GM12878 (cell line): ENCODE results near the gene DDX51. TPM values are rescaled to one million over a fixed set of nuclear protein-coding genes. Genes with fewer than 3 reads are reported as not detected.

Experiments used
- ATAC-seq: fragments of 200-7000 bp; cut with Tn5 transposase; 3 replicates; pipeline ENCODE4 v1.9.1; 2020; ENCODE audit warnings: mild to moderate bottlenecking, moderate library complexity
- BruUV-seq: library from RNA; stranded (reverse); fragments of 400-500 nt; replicated peaks from 2 replicates; lab custom pipeline; 2021; lab: Mats Ljungman, UMichigan
- CTCF ChIA-PET: fragments of 300-600 bp; sonication (Branson Sonifier 250); formaldehyde crosslinking; extraction: SDS; loops from one replicate; lab custom pipeline; 2021; ENCODE audit warnings: inconsistent platforms; lab: Yijun Ruan, JAX
- POLR2A ChIA-PET: fragments of 350-600 bp; formaldehyde crosslinking; extraction: SDS; loops from one replicate; lab custom pipeline; 2021; ENCODE audit warnings: inconsistent platforms; lab: Charles Lee
- RAD21 ChIA-PET: fragments of 300-600 bp; sonication (Branson Sonifier 250); formaldehyde crosslinking; loops from one replicate; lab custom pipeline; 2023; ENCODE audit warnings: antibody characterized with exemption; ENCODE audit not compliant: unreplicated experiment; lab: Charles Lee
- SMC1A ChIA-PET: fragments of 300-600 bp; sonication (Branson Sonifier 250); formaldehyde crosslinking; loops from one replicate; lab custom pipeline; 2023; ENCODE audit not compliant: unreplicated experiment, uncharacterized antibody; lab: Charles Lee
- DNase-seq: peaks from one replicate; pipeline ENCODE4 v3.0.0-alpha.2; 2011; ENCODE audit warnings: low read depth, low spot score
- FAIRE-seq: peaks from 3 replicates; lab custom pipeline; 2011; peaks lifted over from hg19 to GRCh38; lab: Jason Lieb, UNC
- H2AFZ ChIP-seq: 2 replicates; pipeline ENCODE4 v1.6.0; 2011; ENCODE audit warnings: low read depth, low read length, control low read depth; ENCODE audit not compliant: control insufficient read depth
- H3K27ac ChIP-seq: 2 replicates; pipeline ENCODE4 v1.5.1; 2011; ENCODE audit warnings: control low read depth; ENCODE audit not compliant: control insufficient read depth, insufficient read depth
- H3K27me3 ChIP-seq, 2 experiments: replicated peaks in 1 of 2; 2 replicates each; pipeline versions ENCODE4 v1.6.0 to v1.6.1; 2011; ENCODE audit warnings: low read length in 1 of 2; ENCODE audit not compliant: control insufficient read depth in 2 of 2, insufficient read depth in 2 of 2
- H3K36me3 ChIP-seq, 2 experiments: 2 replicates each; pipeline ENCODE4 v1.5.1; 2011; ENCODE audit warnings: low read length in 1 of 2; ENCODE audit not compliant: control insufficient read depth in 2 of 2, insufficient read depth in 2 of 2
- H3K4me1 ChIP-seq: 2 replicates; pipeline ENCODE4 v1.6.1; 2011; ENCODE audit warnings: mild to moderate bottlenecking, low read length, moderate library complexity, mixed read lengths; ENCODE audit not compliant: control insufficient read depth, insufficient read depth
- H3K4me2 ChIP-seq: 2 replicates; pipeline ENCODE4 v1.6.0; 2011; ENCODE audit warnings: control low read depth; ENCODE audit not compliant: control insufficient read depth, insufficient read depth
- H3K4me3 ChIP-seq: fragments of 200-600 bp; sonication (generic); 2 replicates; pipeline ENCODE4 v1.5.1; 2016
- H3K79me2 ChIP-seq: 2 replicates; pipeline ENCODE4 v1.6.0; 2011; ENCODE audit warnings: low read length; ENCODE audit not compliant: control insufficient read depth, insufficient read depth
- H3K9ac ChIP-seq: 2 replicates; pipeline ENCODE4 v1.8.0; 2011; ENCODE audit warnings: low read length, control low read depth, mixed read lengths; ENCODE audit not compliant: control insufficient read depth, insufficient read depth
- H3K9me3 ChIP-seq: replicated peaks from 3 replicates; pipeline ENCODE4 v1.5.1; 2011; ENCODE audit warnings: mild to moderate bottlenecking, low read length; ENCODE audit not compliant: control insufficient read depth, insufficient read depth
- H4K20me1 ChIP-seq: 2 replicates; pipeline ENCODE4 v1.6.0; 2011; ENCODE audit not compliant: control insufficient read depth, insufficient read depth
- ATF7 ChIP-seq: fragments of 450-650 bp; IDR thresholded peaks from 2 replicates; pipeline ENCODE4 v1.6.1; 2016; ENCODE audit warnings: low read depth, mild to moderate bottlenecking
- CREB1 ChIP-seq: IDR thresholded peaks from 2 replicates; pipeline ENCODE4 v1.6.1; 2012; ENCODE audit warnings: low read depth, mild to moderate bottlenecking, inconsistent platforms
- FOXK2 ChIP-seq: fragments of 450-650 bp; IDR thresholded peaks from 2 replicates; pipeline ENCODE4 v1.6.1; 2017; ENCODE audit warnings: mild to moderate bottlenecking, moderate library complexity
- HDAC2 ChIP-seq: fragments of 200-600 bp; sonication (generic); IDR thresholded peaks from 2 replicates; pipeline ENCODE4 v1.6.1; 2017
- SMAD5 ChIP-seq: IDR thresholded peaks from 2 replicates; pipeline ENCODE4 v1.6.1; 2016; ENCODE audit warnings: antibody characterized with exemption, low read depth
- SPI1 ChIP-seq: IDR thresholded peaks from 2 replicates; pipeline ENCODE4 v1.6.1; 2011; ENCODE audit warnings: low read depth, mild to moderate bottlenecking, low read length, moderate library complexity, borderline replicate concordance; ENCODE audit not compliant: insufficient read depth
- SUPT20H ChIP-seq: IDR thresholded peaks from 2 replicates; pipeline ENCODE4 v1.6.1; 2011; ENCODE audit warnings: low read depth, mild to moderate bottlenecking, low read length, moderate library complexity, borderline replicate concordance; ENCODE audit not compliant: control insufficient read depth
- YBX1 ChIP-seq: fragments of 450-650 bp; IDR thresholded peaks from 2 replicates; pipeline ENCODE4 v1.6.1; 2016; ENCODE audit warnings: antibody characterized with exemption
- YY1 ChIP-seq: IDR thresholded peaks from 2 replicates; pipeline ENCODE4 v1.6.1; 2011; ENCODE audit warnings: low read depth, mild to moderate bottlenecking, low read length
- WGBS: methylation state at CpG from one replicate; pipeline ENCODE4 v1.1.6; 2016; ENCODE audit warnings: low lambda C conversion rate; ENCODE audit not compliant: insufficient replicate concordance, insufficient coverage; ENCODE audit errors: missing lambda C conversion rate; 5-methylcytosine and 5-hydroxymethylcytosine counted together
- in situ Hi-C: fragments of 300-500 bp; cut with MboI; formaldehyde crosslinking; loops from 9 replicates; pipeline ENCODE4 v1.14.3; 2018; ENCODE audit warnings: mixed read lengths
- intact Hi-C: fragments of 100-400 bp; cut with micrococcal nuclease; formaldehyde crosslinking; loops from one replicate; pipeline ENCODE4 v1.14.2; 2022; ENCODE audit not compliant: unreplicated experiment
- polyA plus RNA-seq, 11 experiments: library from polyadenylated mRNA; depleted of rRNA in 4 of 11; unstranded in 6 of 11; stranded (reverse) in 5 of 11; fragments of >200 nt; fragmentation: Nextera tagmentation in 4 of 11; fragmentation: Illumina TruSeq in 1 of 11; extraction: Ambion mirVana in 4 of 11; extraction: Trizol in 1 of 11; gene quantifications; 1 replicate in 1 of 11; 2 replicates in 10 of 11; pipeline versions ENCODE4 v1.2.1 to v1.2.3, GENCODE V29; 2011 to 2016; ENCODE audit warnings: inconsistent platforms in 2 of 11, missing spikeins in 2 of 11, low read depth in 1 of 11
- total RNA-seq, 4 experiments: library from RNA; depleted of rRNA in 3 of 4; stranded (reverse); fragments of >200 nt in 3 of 4; fragmentation: Illumina TruSeq in 1 of 4; extraction: Trizol in 1 of 4; gene quantifications; 2 replicates each; pipeline versions ENCODE4 v1.2.1 to v1.2.3, GENCODE V29; 2013 to 2021
- TF ChIP-seq, protein P1 (sequence below): fragments of 450-650 bp; IDR thresholded peaks from 2 replicates; pipeline ENCODE4 v1.6.1; 2017; ENCODE audit warnings: mild to moderate bottlenecking, moderate library complexity
- TF ChIP-seq, protein P2 (sequence below): fragments of 450-650 bp; IDR thresholded peaks from 2 replicates; pipeline ENCODE4 v1.6.1; 2017; ENCODE audit warnings: low read depth, mild to moderate bottlenecking, moderate library complexity

DDX51 gene
- total and polyA plus RNA-seq, 10 of the 15 experiments (the other 5 are each of a cell fraction or from before 2014, with no cell fraction given): 0.97 to 29.1 (median 9.8) TPM

DNA sequence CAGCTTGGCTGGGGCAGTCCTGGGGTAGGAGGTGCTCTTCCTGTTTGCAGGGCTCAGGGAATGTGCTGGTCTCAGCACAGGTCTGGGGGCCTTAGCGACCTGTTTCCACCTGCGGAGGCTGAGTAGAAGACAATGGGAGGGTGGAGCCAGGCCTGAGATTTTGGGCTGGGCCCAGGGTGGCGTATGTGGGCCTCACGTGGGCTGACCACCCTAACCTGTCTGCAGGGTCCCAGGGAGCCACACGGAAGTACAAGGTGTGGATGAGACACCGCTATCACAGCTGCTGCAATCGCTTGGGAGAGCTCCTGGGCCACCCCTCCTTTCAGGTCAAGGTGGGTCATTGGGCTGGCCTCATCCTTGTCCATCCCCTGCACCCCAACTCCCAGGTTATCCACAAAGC, 1.2 kb upstream of the DDX51 start:
- BruUV-seq: no TSS peak
- CTCF ChIA-PET: interaction anchor here (0.7 kb wide), 1 partner anchor 8 kb away, joined by 4 read pairs; no protein-coding TSS in a partner anchor
- H3K36me3 ChIP-seq: peaks cover 3 to 14% of the 10 kb centered on the region in 2 experiments; a peak in 3 of 4 replicates
- H3K79me2 ChIP-seq: peaks cover 38% of the 10 kb centered on the region
- no peak overlapping the region for H2AFZ ChIP-seq
- H3K4me2 ChIP-seq: peak overlapping the region; percentile 89
- no peak overlapping the region for H3K27ac ChIP-seq
- H3K4me1 ChIP-seq: peaks cover 11% of the 10 kb centered on the region
- no peaks in the 10 kb centered on the region for H3K27me3 ChIP-seq
- no peak for ATAC-seq
- SMC1A ChIA-PET: no interaction called here
- no peaks in the 10 kb centered on the region for H3K9me3 ChIP-seq
- H3K4me3 ChIP-seq: peak overlapping the region; percentile 88
- TF ChIP-seq CREB1 (no peak), FOXK2 (no peak), YY1 (no peak), SUPT20H (no peak), ATF7 (no peak), SPI1 (no peak), SMAD5 (no peak)
- intact Hi-C loops (no loop called here), in situ Hi-C loops (no loop called here)
- H3K9ac ChIP-seq: peak overlapping the region; percentile 78; the same call in 1 of the 2 replicates
- no peak for FAIRE-seq
- H4K20me1 ChIP-seq: no peaks in the 10 kb centered on the region
- POLR2A ChIA-PET: interaction anchor here (1.0 kb wide), 1 partner anchor 12 kb away, joined by 3 read pairs; no protein-coding TSS in a partner anchor
- no peak for DNase-seq
- 70% methylated on average over 7 of the region's 7 CpGs for WGBS
- RAD21 ChIA-PET: no interaction called here

DNA sequence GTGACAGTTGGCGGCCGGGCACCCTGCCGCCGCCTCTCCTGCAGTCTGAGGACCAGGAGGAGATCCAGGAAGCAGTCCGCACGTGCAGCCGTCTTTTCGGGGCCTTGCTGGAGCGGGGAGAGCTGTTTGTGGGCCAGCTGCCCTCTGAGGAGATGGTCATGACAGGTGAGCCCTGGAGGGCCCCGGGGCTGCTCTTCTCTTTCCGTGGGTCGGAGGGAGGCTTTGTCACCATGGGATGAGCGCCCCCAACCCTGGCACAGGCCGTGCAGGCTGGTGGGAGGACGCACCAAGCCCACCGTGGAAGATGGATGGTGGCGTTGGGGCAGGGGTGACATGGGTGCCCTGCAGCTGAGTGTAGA, 670 bp upstream of the DDX51 start:
- ChIA-PET CTCF (interaction anchor here (0.7 kb wide), 1 partner anchor 9 kb away, joined by 4 read pairs; no protein-coding TSS in a partner anchor), RAD21 (no interaction called here), POLR2A (interaction anchor here (1.0 kb wide), 1 partner anchor 11 kb away, joined by 3 read pairs; no protein-coding TSS in a partner anchor), SMC1A (no interaction called here)
- no peak for DNase-seq
- H3K4me1 ChIP-seq: peaks cover 11% of the 10 kb centered on the region
- peak; percentile 44 for ATAC-seq
- H3K9ac ChIP-seq: peak overlapping the region; percentile 78
- 0% methylated on average over 17 of the region's 17 CpGs for WGBS
- H2AFZ ChIP-seq: no peak overlapping the region
- peak overlapping the region; percentile 63 for H3K27ac ChIP-seq
- peaks cover 3 to 18% of the 10 kb centered on the region in 2 experiments; a peak in 3 of 4 replicates for H3K36me3 ChIP-seq
- peak overlapping the region; percentile 89 for H3K4me2 ChIP-seq
- FAIRE-seq: no peak
- no peaks in the 10 kb centered on the region for H3K27me3 ChIP-seq
- BruUV-seq: TSS peak; percentile 81
- no peaks in the 10 kb centered on the region for H3K9me3 ChIP-seq
- H4K20me1 ChIP-seq: no peaks in the 10 kb centered on the region
- in situ Hi-C loops (no loop called here), intact Hi-C loops (no loop called here)
- H3K79me2 ChIP-seq: peaks cover 38% of the 10 kb centered on the region
- peak overlapping the region; percentile 88 for H3K4me3 ChIP-seq
- TF ChIP-seq YBX1 (no peak), HDAC2 (no peak)
- TF ChIP-seq, protein P1, sequence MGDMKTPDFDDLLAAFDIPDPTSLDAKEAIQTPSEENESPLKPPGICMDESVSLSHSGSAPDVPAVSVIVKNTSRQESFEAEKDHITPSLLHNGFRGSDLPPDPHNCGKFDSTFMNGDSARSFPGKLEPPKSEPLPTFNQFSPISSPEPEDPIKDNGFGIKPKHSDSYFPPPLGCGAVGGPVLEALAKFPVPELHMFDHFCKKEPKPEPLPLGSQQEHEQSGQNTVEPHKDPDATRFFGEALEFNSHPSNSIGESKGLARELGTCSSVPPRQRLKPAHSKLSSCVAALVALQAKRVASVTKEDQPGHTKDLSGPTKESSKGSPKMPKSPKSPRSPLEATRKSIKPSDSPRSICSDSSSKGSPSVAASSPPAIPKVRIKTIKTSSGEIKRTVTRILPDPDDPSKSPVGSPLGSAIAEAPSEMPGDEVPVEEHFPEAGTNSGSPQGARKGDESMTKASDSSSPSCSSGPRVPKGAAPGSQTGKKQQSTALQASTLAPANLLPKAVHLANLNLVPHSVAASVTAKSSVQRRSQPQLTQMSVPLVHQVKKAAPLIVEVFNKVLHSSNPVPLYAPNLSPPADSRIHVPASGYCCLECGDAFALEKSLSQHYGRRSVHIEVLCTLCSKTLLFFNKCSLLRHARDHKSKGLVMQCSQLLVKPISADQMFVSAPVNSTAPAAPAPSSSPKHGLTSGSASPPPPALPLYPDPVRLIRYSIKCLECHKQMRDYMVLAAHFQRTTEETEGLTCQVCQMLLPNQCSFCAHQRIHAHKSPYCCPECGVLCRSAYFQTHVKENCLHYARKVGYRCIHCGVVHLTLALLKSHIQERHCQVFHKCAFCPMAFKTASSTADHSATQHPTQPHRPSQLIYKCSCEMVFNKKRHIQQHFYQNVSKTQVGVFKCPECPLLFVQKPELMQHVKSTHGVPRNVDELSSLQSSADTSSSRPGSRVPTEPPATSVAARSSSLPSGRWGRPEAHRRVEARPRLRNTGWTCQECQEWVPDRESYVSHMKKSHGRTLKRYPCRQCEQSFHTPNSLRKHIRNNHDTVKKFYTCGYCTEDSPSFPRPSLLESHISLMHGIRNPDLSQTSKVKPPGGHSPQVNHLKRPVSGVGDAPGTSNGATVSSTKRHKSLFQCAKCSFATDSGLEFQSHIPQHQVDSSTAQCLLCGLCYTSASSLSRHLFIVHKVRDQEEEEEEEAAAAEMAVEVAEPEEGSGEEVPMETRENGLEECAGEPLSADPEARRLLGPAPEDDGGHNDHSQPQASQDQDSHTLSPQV: no peak
- TF ChIP-seq, protein P2, sequence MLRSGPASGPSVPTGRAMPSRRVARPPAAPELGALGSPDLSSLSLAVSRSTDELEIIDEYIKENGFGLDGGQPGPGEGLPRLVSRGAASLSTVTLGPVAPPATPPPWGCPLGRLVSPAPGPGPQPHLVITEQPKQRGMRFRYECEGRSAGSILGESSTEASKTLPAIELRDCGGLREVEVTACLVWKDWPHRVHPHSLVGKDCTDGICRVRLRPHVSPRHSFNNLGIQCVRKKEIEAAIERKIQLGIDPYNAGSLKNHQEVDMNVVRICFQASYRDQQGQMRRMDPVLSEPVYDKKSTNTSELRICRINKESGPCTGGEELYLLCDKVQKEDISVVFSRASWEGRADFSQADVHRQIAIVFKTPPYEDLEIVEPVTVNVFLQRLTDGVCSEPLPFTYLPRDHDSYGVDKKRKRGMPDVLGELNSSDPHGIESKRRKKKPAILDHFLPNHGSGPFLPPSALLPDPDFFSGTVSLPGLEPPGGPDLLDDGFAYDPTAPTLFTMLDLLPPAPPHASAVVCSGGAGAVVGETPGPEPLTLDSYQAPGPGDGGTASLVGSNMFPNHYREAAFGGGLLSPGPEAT: no peak
